ENCODE data around the gene RRAS. TPM values are rescaled to one million over a fixed set of nuclear protein-coding genes. Genes with fewer than 3 reads are reported as not detected.

The RRAS gene
- total RNA-seq = 10 to 100 TPM; 12.4 to 26.2 (median 24.2) TPM

DNA sequence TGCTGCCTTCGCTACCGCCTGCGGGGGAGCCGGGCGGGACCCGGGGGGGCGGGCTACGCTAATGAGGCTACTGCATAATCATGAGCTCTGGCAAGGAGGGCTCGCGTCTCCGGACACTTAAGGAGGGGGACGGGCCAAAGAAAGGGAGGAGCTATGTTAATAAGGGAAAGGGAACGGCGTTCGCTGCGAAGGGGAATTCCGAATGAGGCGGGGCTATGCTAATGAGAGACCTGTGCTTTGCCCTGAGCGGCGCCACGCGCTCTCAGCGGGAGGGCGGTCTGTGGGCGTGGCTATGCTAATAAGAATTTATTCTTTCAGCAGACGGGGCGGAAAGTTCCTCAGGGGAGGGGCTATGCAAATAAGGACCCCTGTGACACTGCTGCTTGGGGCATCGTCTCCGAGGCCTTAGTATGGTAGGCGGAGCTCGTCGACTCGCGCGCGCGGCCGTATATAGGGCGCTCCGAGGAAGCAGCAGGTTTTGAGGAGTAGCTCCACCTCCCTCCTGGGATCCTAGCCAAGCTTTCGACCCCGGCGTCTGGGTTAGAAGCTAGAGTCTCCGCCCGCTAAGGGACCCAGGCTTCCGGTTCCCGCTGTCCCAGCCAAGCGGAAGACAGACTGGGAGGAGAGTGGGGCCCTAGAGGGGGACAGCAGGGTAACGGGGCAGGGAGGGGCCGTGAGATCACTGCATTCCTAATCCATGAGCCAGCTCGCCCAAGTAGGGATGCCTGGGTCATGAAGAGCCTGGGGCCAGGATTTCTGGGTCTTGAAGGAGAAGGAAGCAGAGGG is at the start of gene RRAS:
Gene RRAS (minus strand): TSS at position 31 of the 786 bp plus-strand sequence. CDS start 45 bp downstream, outside the sequence.
- peak; percentile 100 for DNase-seq
- Histone ChIP-seq H3K4me1 (peaks cover 31 to 37% of the 10 kb centered on the region in 2 donors), H3K36me3 (peaks cover 0 to 4% of the 10 kb centered on the region in 2 donors), H3K4me3 (peak within 1 kb of the TSS; percentile 64 to 95 (median 80)), H3K9me3 (no peaks in the 10 kb centered on the region), H3K27ac (peak within 1 kb of the TSS; percentile 93 to 99 (median 97)), H3K27me3 (no peaks in the 10 kb centered on the region)
- ATAC-seq = peak; percentile 74 to 76
- in situ Hi-C loops (cut with MboI; ENCODE audit: low sequenced_read_pairs in 4 of 4) = no loop called here
- TF ChIP-seq POLR2A (IDR thresholded peaks at IDR 0.05) = peak; percentile 84 to 94
- TF ChIP-seq, protein P1, sequence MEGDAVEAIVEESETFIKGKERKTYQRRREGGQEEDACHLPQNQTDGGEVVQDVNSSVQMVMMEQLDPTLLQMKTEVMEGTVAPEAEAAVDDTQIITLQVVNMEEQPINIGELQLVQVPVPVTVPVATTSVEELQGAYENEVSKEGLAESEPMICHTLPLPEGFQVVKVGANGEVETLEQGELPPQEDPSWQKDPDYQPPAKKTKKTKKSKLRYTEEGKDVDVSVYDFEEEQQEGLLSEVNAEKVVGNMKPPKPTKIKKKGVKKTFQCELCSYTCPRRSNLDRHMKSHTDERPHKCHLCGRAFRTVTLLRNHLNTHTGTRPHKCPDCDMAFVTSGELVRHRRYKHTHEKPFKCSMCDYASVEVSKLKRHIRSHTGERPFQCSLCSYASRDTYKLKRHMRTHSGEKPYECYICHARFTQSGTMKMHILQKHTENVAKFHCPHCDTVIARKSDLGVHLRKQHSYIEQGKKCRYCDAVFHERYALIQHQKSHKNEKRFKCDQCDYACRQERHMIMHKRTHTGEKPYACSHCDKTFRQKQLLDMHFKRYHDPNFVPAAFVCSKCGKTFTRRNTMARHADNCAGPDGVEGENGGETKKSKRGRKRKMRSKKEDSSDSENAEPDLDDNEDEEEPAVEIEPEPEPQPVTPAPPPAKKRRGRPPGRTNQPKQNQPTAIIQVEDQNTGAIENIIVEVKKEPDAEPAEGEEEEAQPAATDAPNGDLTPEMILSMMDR (IDR thresholded peaks at IDR 0.05 in 4 of 5, conservative IDR thresholded peaks at IDR 0.05 in 1 of 5) = no peak
- intact Hi-C loops (cut with DNase I; ENCODE audit: low total_unique reads) = loop anchor here (1.0 to 5.0 kb wide), 7 partner anchors 37 to 387 kb away; partner anchors contain the start of genes AKT1S1, NOSIP, PRMT1 and PRRG2

DNA sequence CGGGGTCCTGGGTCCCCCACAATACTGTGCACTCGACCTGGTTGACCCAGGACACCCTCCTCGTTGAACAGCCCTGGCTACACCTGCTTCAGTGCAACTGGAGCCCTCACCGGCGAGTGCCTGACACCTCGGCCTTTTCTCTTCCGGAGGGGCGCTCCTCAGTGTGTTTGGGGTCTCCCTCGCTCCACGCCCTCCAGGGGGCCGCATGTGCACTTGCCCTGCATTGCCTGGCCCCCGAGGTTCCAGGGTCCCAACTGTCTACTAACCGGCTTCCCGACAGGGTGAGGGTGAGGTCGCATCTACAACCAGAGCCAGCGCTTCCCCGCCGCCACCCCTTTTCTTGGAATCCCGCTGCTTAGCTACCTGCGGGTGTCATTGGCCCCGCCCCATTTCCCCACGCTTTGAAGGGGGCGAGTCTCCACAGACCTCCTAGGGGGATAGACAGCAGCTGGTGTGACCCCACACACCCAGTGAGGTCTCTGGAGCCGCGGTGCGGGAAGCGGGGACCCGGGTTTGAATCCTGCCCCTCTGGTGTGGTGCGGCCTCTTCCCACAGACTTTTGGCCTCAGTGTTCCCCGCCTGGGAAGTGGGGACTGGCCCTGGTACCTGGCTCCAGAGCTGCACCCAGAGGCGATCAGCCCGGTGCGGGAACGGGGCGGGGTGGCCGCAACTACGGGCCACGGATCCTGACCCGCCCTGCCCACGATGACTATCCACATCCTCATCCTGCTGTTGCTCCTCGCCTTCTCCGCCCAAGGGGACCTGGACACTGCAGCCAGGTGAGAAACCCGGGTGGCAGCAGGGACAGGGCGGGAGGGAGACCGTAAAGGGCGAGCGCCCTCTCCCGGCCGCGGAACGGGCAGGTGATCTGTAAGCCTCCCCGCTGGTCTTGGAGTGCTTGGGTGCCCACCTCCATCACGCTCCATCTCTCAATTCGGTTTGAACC is 49.5 kb upstream of the RRAS start, which contains the start of gene ADM5:
Gene ADM5 (plus strand): TSS at position 462 of the 946 bp plus-strand sequence. CDS start 244 bp downstream, at position 706.
- DNase-seq (peak in 1 of 2 donors; percentile 35), ATAC-seq (peak in 1 of 2 donors; percentile 53)
- TF ChIP-seq, protein P1 (IDR thresholded peaks at IDR 0.05 in 4 of 5, conservative IDR thresholded peaks at IDR 0.05 in 1 of 5) = peak; percentile 14 to 64 (median 45)
- no peak for TF ChIP-seq POLR2A (IDR thresholded peaks at IDR 0.05)
- Histone ChIP-seq H3K27me3 (peaks cover 3 to 17% (median 13%) of the 10 kb centered on the region in 3 donors), H3K36me3 (peaks cover 0 to 26% of the 10 kb centered on the region in 2 donors), H3K27ac (peak within 1 kb of the TSS in 3 of 4 donors; percentile 54 to 72 (median 68)), H3K9me3 (no peaks in the 10 kb centered on the region), H3K4me1 (peaks cover 10 to 14% of the 10 kb centered on the region in 2 donors), H3K4me3 (peak within 1 kb of the TSS; percentile 50 to 59 (median 54))
- intact Hi-C loops (cut with DNase I; ENCODE audit: low total_unique reads) = no loop called here
- in situ Hi-C loops (cut with MboI; ENCODE audit: low sequenced_read_pairs in 4 of 4) = no loop called here

DNA sequence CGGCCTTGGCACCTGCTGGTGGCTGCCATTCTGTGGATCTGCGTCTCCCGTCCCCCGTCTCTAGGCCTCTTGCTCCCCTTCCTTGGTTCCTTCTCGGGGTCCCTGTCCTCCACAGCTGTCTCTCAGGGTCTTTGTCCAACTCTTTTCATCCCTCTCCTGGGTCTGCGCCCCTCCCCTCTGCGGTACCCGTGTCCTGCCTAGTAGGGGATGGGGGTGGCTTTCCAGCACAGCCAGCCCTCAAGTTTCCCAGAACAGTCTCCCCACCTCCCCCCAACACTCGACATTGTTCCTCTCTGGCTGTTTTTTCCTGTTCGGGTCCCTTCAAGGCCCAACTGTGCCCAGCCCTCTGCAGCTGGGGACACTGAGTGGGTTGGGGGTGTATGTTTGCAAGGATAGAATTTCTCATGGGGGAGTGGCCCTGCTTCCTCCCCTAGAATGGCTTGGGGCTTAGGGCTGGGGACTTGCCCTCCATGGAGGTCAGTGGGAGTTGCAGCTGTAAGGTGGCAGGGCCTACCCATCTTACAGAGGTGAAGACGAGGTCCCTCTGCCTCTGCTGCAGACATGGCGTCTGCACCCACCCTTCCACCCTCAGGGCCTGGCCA is 48.7 kb upstream of the RRAS start:
- intact Hi-C loops (cut with DNase I; ENCODE audit: low total_unique reads) = no loop called here
- Histone ChIP-seq H3K4me1 (peaks cover 10 to 14% of the 10 kb centered on the region in 2 donors), H3K36me3 (peaks cover 0 to 34% of the 10 kb centered on the region in 2 donors), H3K27me3 (peaks cover 3 to 17% (median 13%) of the 10 kb centered on the region in 3 donors), H3K9me3 (no peaks in the 10 kb centered on the region), H3K27ac (peak overlapping the region in 3 of 4 donors; percentile 54 to 72 (median 58)), H3K4me3 (peak overlapping the region in 3 of 4 donors; percentile 50 to 59 (median 57))
- no peak for TF ChIP-seq POLR2A (IDR thresholded peaks at IDR 0.05)
- TF ChIP-seq, protein P1 (IDR thresholded peaks at IDR 0.05 in 4 of 5, conservative IDR thresholded peaks at IDR 0.05 in 1 of 5) = no peak
- DNase-seq (no peak), ATAC-seq (no peak)
- in situ Hi-C loops (cut with MboI; ENCODE audit: low sequenced_read_pairs in 4 of 4) = no loop called here
